HepG2 (cell line): Measurements from ENCODE around the gene FXN. TPM values are rescaled to one million over a fixed set of nuclear protein-coding genes. Genes with fewer than 3 reads are reported as not detected.

Source experiments
- AGO2 ChIP-seq: fragments of 200-400 bp; formaldehyde crosslinking; optimal IDR thresholded peaks from 2 replicates; pipeline ENCODE3; 2017; ENCODE audit warnings: mild to moderate bottlenecking, low read depth, low read length, moderate library complexity
- CREB1 ChIP-seq, 2 experiments: fragments of 450-650 bp in 1 of 2; IDR thresholded peaks; 2 replicates each; pipeline ENCODE4 v1.6.1; 2016 to 2017; ENCODE audit warnings: control low read depth in 1 of 2, mild to moderate bottlenecking in 1 of 2, missing compliant biosample characterization in 1 of 2, missing genetic modification characterization in 1 of 2
- ELF1 ChIP-seq: sonication (generic); formaldehyde crosslinking; IDR thresholded peaks from 2 replicates; pipeline ENCODE4 v1.4.0; 2020; ENCODE audit warnings: missing genetic modification reagents
- FOSL2 ChIP-seq: sonication (generic); formaldehyde crosslinking; IDR thresholded peaks from 2 replicates; pipeline ENCODE4 v1.4.0; 2020; ENCODE audit warnings: missing genetic modification reagents
- HDAC6 ChIP-seq: fragments of 200-600 bp; sonication (generic); IDR thresholded peaks from 2 replicates; pipeline ENCODE4 v1.7.0; 2017; ENCODE audit warnings: mild to moderate bottlenecking, antibody characterized with exemption, low read length, low read depth
- HMG20A ChIP-seq: IDR thresholded peaks from 2 replicates; pipeline ENCODE4 v1.6.1; 2016; ENCODE audit warnings: borderline replicate concordance
- HNF4G ChIP-seq, 2 experiments: sonication (generic) in 1 of 2; formaldehyde crosslinking in 1 of 2; IDR thresholded peaks; 2 replicates each; pipeline versions ENCODE4 v1.4.0 to v1.6.1; 2011 to 2020; ENCODE audit warnings: borderline replicate concordance in 2 of 2, low read depth in 2 of 2, mild to moderate bottlenecking in 2 of 2, low read length in 1 of 2, missing genetic modification reagents in 1 of 2, moderate library complexity in 1 of 2
- MBD4 ChIP-seq: IDR thresholded peaks from 2 replicates; pipeline ENCODE4 v1.6.1; 2012; ENCODE audit warnings: low read length, inconsistent platforms, borderline replicate concordance
- NFRKB ChIP-seq: fragments of 450-650 bp; IDR thresholded peaks from 2 replicates; pipeline ENCODE4 v1.6.1; 2017
- PCBP2 ChIP-seq: fragments of 200-400 bp; formaldehyde crosslinking; optimal IDR thresholded peaks from 2 replicates; pipeline ENCODE3; 2018; ENCODE audit warnings: low read length, low read depth; ENCODE audit not compliant: poor library complexity, severe bottlenecking
- POLR2A ChIP-seq, 2 experiments: IDR thresholded peaks; 2 replicates each; pipeline ENCODE4 v1.6.1; 2011; ENCODE audit warnings: low read depth in 2 of 2, low read length in 2 of 2, mild to moderate bottlenecking in 1 of 2, moderate library complexity in 1 of 2; ENCODE audit not compliant: insufficient read depth in 1 of 2
- PPARG ChIP-seq: conservative IDR thresholded peaks from 2 replicates; pipeline ENCODE4 v1.6.1; 2016; ENCODE audit warnings: missing biosample characterization, missing genetic modification reagents
- RFXANK ChIP-seq: IDR thresholded peaks from 2 replicates; pipeline ENCODE4 v1.6.1; 2016
- SATB2 ChIP-seq: sonication (generic); formaldehyde crosslinking; IDR thresholded peaks from 2 replicates; pipeline ENCODE4 v1.5.0; 2020; ENCODE audit warnings: missing genetic modification reagents
- SNAPC2 ChIP-seq: sonication (generic); formaldehyde crosslinking; IDR thresholded peaks from 2 replicates; pipeline ENCODE4 v1.8.1; 2022; ENCODE audit warnings: mild to moderate bottlenecking, missing genetic modification reagents
- UBTF ChIP-seq: sonication (generic); formaldehyde crosslinking; IDR thresholded peaks from 2 replicates; pipeline ENCODE4 v1.4.0; 2020; ENCODE audit warnings: mild to moderate bottlenecking, missing genetic modification reagents
- ZBTB42 ChIP-seq: sonication (generic); formaldehyde crosslinking; IDR thresholded peaks from 2 replicates; pipeline ENCODE4 v1.5.0; 2020; ENCODE audit warnings: mild to moderate bottlenecking, missing genetic modification reagents
- ZBTB43 ChIP-seq: sonication (generic); formaldehyde crosslinking; conservative IDR thresholded peaks from 2 replicates; pipeline ENCODE4 v1.4.0; 2020; ENCODE audit warnings: missing genetic modification reagents
- ZNF18 ChIP-seq: sonication (generic); formaldehyde crosslinking; IDR thresholded peaks from 2 replicates; pipeline ENCODE4 v1.8.0; 2022; ENCODE audit warnings: mild to moderate bottlenecking, missing genetic modification reagents; ENCODE audit not compliant: insufficient replicate concordance
- ZNF503 ChIP-seq: sonication (generic); formaldehyde crosslinking; IDR thresholded peaks from 2 replicates; pipeline ENCODE4 v1.4.0; 2020; ENCODE audit warnings: missing genetic modification reagents
- ZNF577 ChIP-seq: sonication (generic); formaldehyde crosslinking; IDR thresholded peaks from 2 replicates; pipeline ENCODE4 v1.4.0; 2020; ENCODE audit warnings: mild to moderate bottlenecking, low read depth, missing genetic modification reagents, borderline replicate concordance
- ZNF75D ChIP-seq: sonication (generic); formaldehyde crosslinking; IDR thresholded peaks from 2 replicates; pipeline ENCODE4 v1.8.1; 2023; ENCODE audit warnings: missing genetic modification reagents, mild to moderate bottlenecking, borderline replicate concordance
- polyA plus RNA-seq, 8 experiments: library from polyadenylated mRNA; depleted of rRNA in 3 of 8; stranded (reverse) in 7 of 8; unstranded in 1 of 8; fragments of >200 nt; fragmentation: Illumina TruSeq in 4 of 8; extraction: Trizol in 4 of 8; gene quantifications; 2 replicates each; pipeline versions ENCODE4 v1.2.1 to v1.2.3, GENCODE V29; 2011 to 2016; ENCODE audit warnings: low read depth in 4 of 8, missing spikeins in 1 of 8, mixed read lengths in 1 of 8; ENCODE audit not compliant: insufficient read depth in 1 of 8
- total RNA-seq, 5 experiments: library from RNA; depleted of rRNA; stranded (reverse); fragments of >200 nt; fragmentation: Illumina TruSeq; extraction: Trizol; gene quantifications; 2 replicates each; pipeline ENCODE4 v1.2.3, GENCODE V29; 2016; ENCODE audit warnings: low read depth in 1 of 5

Gene FXN
- total and polyA plus RNA-seq, 2 of the 13 experiments (the other 11 are each of a cell fraction or from before 2014, with no cell fraction given), result 24.1 to 26.0 TPM

- TF ChIP-seq HDAC6, result no peak
- 0 out of 2 replicates have a peak, but pooled peaks have one; percentile 45 for TF ChIP-seq ZBTB43
- TF ChIP-seq POLR2A (IDR thresholded peaks at IDR 0.05; ENCODE audit: insufficient read depth in 1 of 2, low read depth in 2 of 2, low read length in 2 of 2), result no peak; a peak in 2 of 4 replicates
- 0 out of 2 replicates have a peak, but pooled peaks have one; percentile 20 for TF ChIP-seq FOSL2 (CRISPR knock-in tag)
- TF ChIP-seq ZNF18 (CRISPR knock-in tag), result peak; percentile 33
- no peak for TF ChIP-seq ELF1 (CRISPR knock-in tag)
- TF ChIP-seq SNAPC2 (CRISPR knock-in tag), result no peak
- TF ChIP-seq SATB2 (CRISPR knock-in tag), result no peak
- TF ChIP-seq ZNF577 (CRISPR knock-in tag), result no peak
- no peak for TF ChIP-seq NFRKB
- TF ChIP-seq RFXANK (CRISPR knock-in tag), result no peak
- no peak for TF ChIP-seq HMG20A
- TF ChIP-seq HNF4G (IDR thresholded peaks at IDR 0.05; ENCODE audit: borderline replicate concordance, low read depth, low read length), result peak; percentile 50; the same call in 1 of the 2 replicates
- no peak for TF ChIP-seq HNF4G (CRISPR knock-in tag; IDR thresholded peaks at IDR 0.05; ENCODE audit: borderline replicate concordance, low read depth)
- no peak for TF ChIP-seq PCBP2
- TF ChIP-seq AGO2, result peak; percentile 74
- no peak for TF ChIP-seq CREB1 (IDR thresholded peaks at IDR 0.05)
- TF ChIP-seq CREB1 (CRISPR knock-in tag; IDR thresholded peaks at IDR 0.05), result no peak
- peak; percentile 38; the same call in 1 of the 2 replicates for TF ChIP-seq UBTF (CRISPR knock-in tag)
- no peak for TF ChIP-seq ZNF75D
- TF ChIP-seq ZNF503 (CRISPR knock-in tag), result no peak
- TF ChIP-seq ZBTB42 (CRISPR knock-in tag), result no peak
- no peak for TF ChIP-seq PPARG (CRISPR knock-in tag)
- no peak for TF ChIP-seq MBD4
Measured at GRCh38 chr9:69121155-69122081, 85.9 kb downstream of the FXN start (continued).
